HCT116 (cell line): ENCODE data around the gene LTBP1.

ENCODE experiments used
- FOSL1 ChIP-seq: IDR thresholded peaks from 2 replicates; pipeline ENCODE4 v1.6.1; 2012; ENCODE audit warnings: low read depth
- POLR2A ChIP-seq: IDR thresholded peaks from 2 replicates; pipeline ENCODE4 v1.7.0; 2011; ENCODE audit warnings: borderline replicate concordance; ENCODE audit not compliant: insufficient read depth, insufficient read length; ENCODE audit errors: extremely low read depth
- POLR2AphosphoS5 ChIP-seq: IDR thresholded peaks from 2 replicates; pipeline ENCODE4 v1.6.1; 2011; ENCODE audit warnings: mild to moderate bottlenecking, low read depth, low read length, moderate library complexity
- YY1 ChIP-seq: IDR thresholded peaks from 2 replicates; pipeline ENCODE4 v1.6.1; 2011; ENCODE audit warnings: low read length, low read depth, moderate library complexity, mild to moderate bottlenecking; ENCODE audit not compliant: insufficient replicate concordance; ENCODE audit errors: extremely low read depth
- TF ChIP-seq, protein P1 (sequence below), 3 experiments: fragments of 200-600 bp in 1 of 3; sonication (generic) in 1 of 3; IDR thresholded peaks in 2 of 3; conservative IDR thresholded peaks in 1 of 3; 2 replicates each; pipeline ENCODE4 v1.5.1; 2012 to 2017; ENCODE audit warnings: low read depth in 2 of 3, low read length in 2 of 3, antibody characterized with exemption in 1 of 3, borderline replicate concordance in 1 of 3, control low read depth in 1 of 3, mild to moderate bottlenecking in 1 of 3, mixed read lengths in 1 of 3, mixed run types in 1 of 3, moderate library complexity in 1 of 3; ENCODE audit not compliant: insufficient read depth in 1 of 3

DNA sequence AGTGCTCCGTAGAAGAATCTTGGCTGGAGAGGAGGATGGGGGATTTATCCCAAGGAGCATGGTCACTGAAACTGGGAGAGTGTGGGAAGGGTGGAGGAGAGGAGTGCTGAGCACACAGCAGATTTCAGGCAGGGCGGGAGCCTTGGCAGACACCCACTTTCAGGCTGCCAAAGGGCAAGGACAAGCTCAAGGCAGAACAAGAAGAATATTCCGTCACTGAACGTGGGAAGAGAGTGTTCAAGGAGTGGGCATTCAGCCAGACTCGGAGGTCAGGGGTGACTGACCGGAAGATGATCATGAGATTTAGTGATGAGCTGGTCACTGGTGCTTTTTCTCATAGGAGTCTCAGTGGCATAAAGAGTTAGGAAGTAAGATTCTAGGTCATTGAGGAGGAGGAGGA is 393.5 kb downstream of the LTBP1 start:
- TF ChIP-seq POLR2A, result no peak
- no peak for TF ChIP-seq POLR2AphosphoS5
- no peak for TF ChIP-seq FOSL1
- no peak for TF ChIP-seq YY1
- TF ChIP-seq, protein P1, sequence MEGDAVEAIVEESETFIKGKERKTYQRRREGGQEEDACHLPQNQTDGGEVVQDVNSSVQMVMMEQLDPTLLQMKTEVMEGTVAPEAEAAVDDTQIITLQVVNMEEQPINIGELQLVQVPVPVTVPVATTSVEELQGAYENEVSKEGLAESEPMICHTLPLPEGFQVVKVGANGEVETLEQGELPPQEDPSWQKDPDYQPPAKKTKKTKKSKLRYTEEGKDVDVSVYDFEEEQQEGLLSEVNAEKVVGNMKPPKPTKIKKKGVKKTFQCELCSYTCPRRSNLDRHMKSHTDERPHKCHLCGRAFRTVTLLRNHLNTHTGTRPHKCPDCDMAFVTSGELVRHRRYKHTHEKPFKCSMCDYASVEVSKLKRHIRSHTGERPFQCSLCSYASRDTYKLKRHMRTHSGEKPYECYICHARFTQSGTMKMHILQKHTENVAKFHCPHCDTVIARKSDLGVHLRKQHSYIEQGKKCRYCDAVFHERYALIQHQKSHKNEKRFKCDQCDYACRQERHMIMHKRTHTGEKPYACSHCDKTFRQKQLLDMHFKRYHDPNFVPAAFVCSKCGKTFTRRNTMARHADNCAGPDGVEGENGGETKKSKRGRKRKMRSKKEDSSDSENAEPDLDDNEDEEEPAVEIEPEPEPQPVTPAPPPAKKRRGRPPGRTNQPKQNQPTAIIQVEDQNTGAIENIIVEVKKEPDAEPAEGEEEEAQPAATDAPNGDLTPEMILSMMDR (IDR thresholded peaks at IDR 0.05 in 2 of 3, conservative IDR thresholded peaks at IDR 0.05 in 1 of 3; ENCODE audit: borderline replicate concordance in 1 of 3, insufficient read depth in 1 of 3, low read depth in 2 of 3, low read length in 2 of 3), result no peak
